ENCODE data around the gene PPP1CC.

DNA sequence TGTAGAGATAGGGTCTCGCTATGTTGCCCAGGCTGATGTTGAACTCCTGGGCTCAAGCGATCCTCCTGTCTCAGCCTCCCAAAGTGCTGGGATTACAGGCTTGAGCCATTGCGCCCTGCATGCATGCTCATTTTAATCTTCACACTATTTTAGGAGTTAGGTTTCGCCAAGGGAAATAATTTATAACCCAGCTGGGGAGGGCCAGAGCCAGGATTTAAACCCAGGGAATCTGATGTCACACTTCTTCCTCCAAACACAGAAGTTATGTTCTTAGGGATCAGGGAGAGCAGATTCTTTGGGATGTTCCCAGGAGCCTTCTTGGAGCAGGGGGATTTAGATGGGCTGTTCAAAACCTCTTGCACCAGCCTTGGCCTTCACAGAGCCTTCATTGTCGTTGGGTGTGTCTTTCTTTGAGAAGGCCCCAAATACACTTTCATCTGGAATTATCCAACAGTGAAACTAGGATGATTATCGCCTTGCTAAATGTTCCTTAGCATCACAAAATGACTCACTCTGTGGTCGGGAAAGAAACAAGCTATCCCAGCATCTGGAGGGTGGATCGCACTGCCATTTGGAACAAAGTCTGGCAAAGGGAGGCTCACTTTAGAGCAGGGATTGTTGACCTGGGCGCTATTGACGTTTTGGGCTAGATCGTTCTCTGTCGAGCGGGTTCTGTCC, 8.2 kb upstream of the PPP1CC start:
- TF ChIP-seq, protein P1, sequence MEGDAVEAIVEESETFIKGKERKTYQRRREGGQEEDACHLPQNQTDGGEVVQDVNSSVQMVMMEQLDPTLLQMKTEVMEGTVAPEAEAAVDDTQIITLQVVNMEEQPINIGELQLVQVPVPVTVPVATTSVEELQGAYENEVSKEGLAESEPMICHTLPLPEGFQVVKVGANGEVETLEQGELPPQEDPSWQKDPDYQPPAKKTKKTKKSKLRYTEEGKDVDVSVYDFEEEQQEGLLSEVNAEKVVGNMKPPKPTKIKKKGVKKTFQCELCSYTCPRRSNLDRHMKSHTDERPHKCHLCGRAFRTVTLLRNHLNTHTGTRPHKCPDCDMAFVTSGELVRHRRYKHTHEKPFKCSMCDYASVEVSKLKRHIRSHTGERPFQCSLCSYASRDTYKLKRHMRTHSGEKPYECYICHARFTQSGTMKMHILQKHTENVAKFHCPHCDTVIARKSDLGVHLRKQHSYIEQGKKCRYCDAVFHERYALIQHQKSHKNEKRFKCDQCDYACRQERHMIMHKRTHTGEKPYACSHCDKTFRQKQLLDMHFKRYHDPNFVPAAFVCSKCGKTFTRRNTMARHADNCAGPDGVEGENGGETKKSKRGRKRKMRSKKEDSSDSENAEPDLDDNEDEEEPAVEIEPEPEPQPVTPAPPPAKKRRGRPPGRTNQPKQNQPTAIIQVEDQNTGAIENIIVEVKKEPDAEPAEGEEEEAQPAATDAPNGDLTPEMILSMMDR (IDR thresholded peaks at IDR 0.05): no peak
- TF ChIP-seq POLR2A (IDR thresholded peaks at IDR 0.05): no peak

Measured in uterus (tissue), 2 donors.